IMR-90 (cell line): ENCODE measurements around the gene ASXL1. TPM values are rescaled to one million over a fixed set of nuclear protein-coding genes. Genes with fewer than 3 reads are reported as not detected.

Experiments used
- ATAC-seq: fragments of 200-7000 bp; cut with Tn5 transposase; 2 replicates; pipeline ENCODE4 v1.9.1; 2020; ENCODE audit warnings: low read depth, mild to moderate bottlenecking, moderate library complexity
- BruUV-seq: library from RNA; stranded (reverse); fragments of 400-500 nt; replicated peaks from 2 replicates; lab custom pipeline; 2021; lab: Mats Ljungman, UMichigan
- CTCF ChIA-PET: fragments of 300-600 bp; formaldehyde crosslinking; extraction: SDS; loops from one replicate; lab custom pipeline; 2021; ENCODE audit warnings: antibody characterized with exemption; lab: Yijun Ruan, JAX
- POLR2A ChIA-PET: fragments of 300-600 bp; sonication (Branson Sonifier 250); formaldehyde crosslinking; loops from one replicate; lab custom pipeline; 2022; ENCODE audit warnings: antibody characterized with exemption; ENCODE audit not compliant: unreplicated experiment; lab: Charles Lee
- DNase-seq: peaks from one replicate; pipeline ENCODE4 v3.0.0; 2013
- H2AFZ ChIP-seq: replicated peaks from 2 replicates; pipeline ENCODE3; 2013; ENCODE audit warnings: low read length, mild to moderate bottlenecking; ENCODE audit not compliant: poor library complexity
- H2AK5ac ChIP-seq: 2 replicates; pipeline ENCODE4 v1.6.1; 2013; ENCODE audit warnings: low read depth, low read length, inconsistent platforms
- H2AK9ac ChIP-seq: replicated peaks from 2 replicates; pipeline ENCODE3; 2013; ENCODE audit warnings: mild to moderate bottlenecking, low read depth, low read length, moderate library complexity; ENCODE audit not compliant: poor library complexity
- H2BK120ac ChIP-seq: 2 replicates; pipeline ENCODE4 v1.6.1; 2013; ENCODE audit warnings: low read depth, low read length, inconsistent platforms
- H2BK15ac ChIP-seq: 3 replicates; pipeline ENCODE4 v1.6.1; 2013; ENCODE audit warnings: low read depth, low read length, inconsistent platforms
- H2BK20ac ChIP-seq: 2 replicates; pipeline ENCODE4 v1.6.1; 2013; ENCODE audit warnings: low read depth, mild to moderate bottlenecking, inconsistent platforms, low read length, moderate library complexity
- H2BK5ac ChIP-seq: 2 replicates; pipeline ENCODE4 v1.6.1; 2013; ENCODE audit warnings: mild to moderate bottlenecking, low read depth, low read length, inconsistent platforms; ENCODE audit not compliant: poor library complexity, severe bottlenecking
- H3K14ac ChIP-seq: replicated peaks from 2 replicates; pipeline ENCODE4 v1.6.1; 2013; ENCODE audit warnings: low read depth, low read length, inconsistent platforms
- H3K18ac ChIP-seq: 2 replicates; pipeline ENCODE4 v1.6.1; 2013; ENCODE audit warnings: low read depth, low read length, control low read depth
- H3K23ac ChIP-seq: 2 replicates; pipeline ENCODE4 v1.6.1; 2013; ENCODE audit warnings: low read depth, low read length, inconsistent platforms
- H3K27ac ChIP-seq: 2 replicates; pipeline ENCODE4 v1.5.1; 2013; ENCODE audit warnings: mild to moderate bottlenecking, control low read depth, low read length; ENCODE audit not compliant: insufficient read depth
- H3K27me3 ChIP-seq: 2 replicates; pipeline ENCODE4 v1.6.1; 2013; ENCODE audit warnings: low read length; ENCODE audit not compliant: control insufficient read depth, insufficient read depth
- H3K36me3 ChIP-seq: 2 replicates; pipeline ENCODE4 v1.6.1; 2013; ENCODE audit warnings: low read length, mixed read lengths; ENCODE audit not compliant: control insufficient read depth, insufficient read depth
- H3K4ac ChIP-seq: 2 replicates; pipeline ENCODE4 v1.6.1; 2013; ENCODE audit warnings: low read depth, low read length, inconsistent platforms
- H3K4me1 ChIP-seq: 2 replicates; pipeline ENCODE4 v1.6.1; 2013; ENCODE audit warnings: low read length, mixed read lengths; ENCODE audit not compliant: control insufficient read depth, insufficient read depth
- H3K4me2 ChIP-seq: 2 replicates; pipeline ENCODE4 v1.6.1; 2013; ENCODE audit warnings: low read depth, mild to moderate bottlenecking, control low read depth, low read length, moderate library complexity
- H3K4me3 ChIP-seq: 2 replicates; pipeline ENCODE4 v1.5.1; 2013; ENCODE audit warnings: low read depth, mild to moderate bottlenecking, control low read depth, low read length, moderate library complexity; ENCODE audit not compliant: insufficient read depth
- H3K56ac ChIP-seq: 2 replicates; pipeline ENCODE4 v1.6.1; 2013; ENCODE audit warnings: low read length, inconsistent platforms; ENCODE audit not compliant: insufficient read depth; ENCODE audit errors: extremely low read depth
- H3K79me1 ChIP-seq, 2 experiments: 2 replicates each; pipeline ENCODE4 v1.6.1; 2013; ENCODE audit warnings: low read length in 2 of 2, inconsistent platforms in 1 of 2, low read depth in 1 of 2
- H3K9ac ChIP-seq: 2 replicates; pipeline ENCODE4 v1.6.1; 2013; ENCODE audit warnings: low read depth, low read length, control low read depth
- H3K9me1 ChIP-seq: 2 replicates; pipeline ENCODE4 v1.6.1; 2013; ENCODE audit warnings: low read length, inconsistent platforms; ENCODE audit not compliant: insufficient read depth
- H3K9me3 ChIP-seq: 2 replicates; pipeline ENCODE4 v1.6.1; 2013; ENCODE audit warnings: low read length; ENCODE audit not compliant: control insufficient read depth, insufficient read depth
- H4K20me1 ChIP-seq: 2 replicates; pipeline ENCODE4 v1.6.1; 2013; ENCODE audit warnings: low read length, inconsistent platforms; ENCODE audit not compliant: insufficient read depth
- H4K5ac ChIP-seq: 2 replicates; pipeline ENCODE4 v1.6.1; 2013; ENCODE audit warnings: mild to moderate bottlenecking, low read depth, low read length, control low read depth
- H4K8ac ChIP-seq, 2 experiments: 2 replicates each; pipeline ENCODE4 v1.6.1; 2013; ENCODE audit warnings: low read depth in 2 of 2, low read length in 2 of 2, control low read depth in 1 of 2, inconsistent platforms in 1 of 2
- H4K91ac ChIP-seq: 2 replicates; pipeline ENCODE4 v1.6.1; 2013; ENCODE audit warnings: low read depth, low read length, inconsistent platforms; ENCODE audit not compliant: insufficient read depth
- BHLHE40 ChIP-seq: fragments of 150-350 bp; IDR thresholded peaks from 2 replicates; pipeline ENCODE4 v1.6.1; 2016; ENCODE audit warnings: mild to moderate bottlenecking, low read depth, low read length
- CEBPB ChIP-seq: IDR thresholded peaks from 2 replicates; pipeline ENCODE4 v1.6.1; 2012; ENCODE audit warnings: low read depth, low read length, improper control_type of control experiment
- MAFK ChIP-seq: IDR thresholded peaks from 2 replicates; pipeline ENCODE4 v1.6.1; 2012; ENCODE audit warnings: low read depth, low read length, improper control_type of control experiment
- NFE2L2 ChIP-seq: fragments of 150-350 bp; IDR thresholded peaks from 2 replicates; pipeline ENCODE4 v1.6.1; 2016; ENCODE audit warnings: low read depth, mild to moderate bottlenecking, low read length
- RAD21 ChIP-seq: IDR thresholded peaks from 2 replicates; pipeline ENCODE4 v1.6.1; 2012; ENCODE audit warnings: low read length, improper control_type of control experiment
- WGBS, 2 experiments: methylation state at CpG; one replicate each; pipeline versions ENCODE4 v1.1.5 to v1.1.7; 2013; ENCODE audit warnings: missing lambda C conversion rate in 2 of 2; ENCODE audit not compliant: insufficient read length in 1 of 2; ENCODE audit errors: extremely low coverage in 2 of 2; 5-methylcytosine and 5-hydroxymethylcytosine counted together
- dilution Hi-C: fragments of 300-500 bp; cut with HindIII; formaldehyde crosslinking; loops from one replicate; pipeline ENCODE4 v1.14.3; 2018; ENCODE audit warnings: low sequenced_read_pairs; ENCODE audit not compliant: unreplicated experiment
- in situ Hi-C: fragments of 300-500 bp; cut with MboI; formaldehyde crosslinking; loops from 3 replicates; pipeline ENCODE4 v1.14.3; 2019; ENCODE audit warnings: low sequenced_read_pairs, inconsistent platforms, mixed read lengths
- intact Hi-C: fragments of 100-400 bp; cut with micrococcal nuclease; formaldehyde crosslinking; loops from 2 replicates; pipeline ENCODE4 v1.10.0; 2022
- polyA plus RNA-seq, 3 experiments: library from polyadenylated mRNA; depleted of rRNA; stranded (reverse); fragments of >200 nt; gene quantifications; 2 replicates each; pipeline ENCODE4 v1.2.3, GENCODE V29; 2012; ENCODE audit warnings: low replicate concordance in 1 of 3
- total RNA-seq: library from RNA; depleted of rRNA; stranded (reverse); fragments of >200 nt; gene quantifications from 2 replicates; pipeline ENCODE4 v1.2.3, GENCODE V29; 2012

ASXL1 gene
- total and polyA plus RNA-seq, 2 of the 4 experiments (the other 2 are of a cell fraction), result 29.9 to 37.1 TPM

- no peak overlapping the region for H3K23ac ChIP-seq
- H3K56ac ChIP-seq, result no peak overlapping the region
- ChIA-PET POLR2A (no interaction called here), CTCF (interaction anchor here (0.5 kb wide), 1 partner anchor 337 kb away, joined by 3 read pairs; no protein-coding TSS in a partner anchor)
- H3K27ac ChIP-seq, result no peak overlapping the region
- no peaks in the 10 kb centered on the region for H3K27me3 ChIP-seq
- no peak overlapping the region for H3K4me3 ChIP-seq
- peaks cover 35% of the 10 kb centered on the region for H4K20me1 ChIP-seq
- no peak overlapping the region for H2BK20ac ChIP-seq
- H4K5ac ChIP-seq, result no peak overlapping the region
- H3K9me1 ChIP-seq, result 0 out of 2 replicates have a peak, but pooled peaks cover 5% of the 10 kb centered on the region
- no peak overlapping the region for H2AK5ac ChIP-seq
- no TSS peak for BruUV-seq
- H2AK9ac ChIP-seq, result no peak overlapping the region
- H2BK15ac ChIP-seq, result no peak overlapping the region
- H2BK5ac ChIP-seq, result no peak overlapping the region
- H3K4me1 ChIP-seq, result peaks cover 7% of the 10 kb centered on the region
- H3K36me3 ChIP-seq, result peaks cover 71% of the 10 kb centered on the region
- H4K91ac ChIP-seq, result no peak overlapping the region
- no peaks in the 10 kb centered on the region for H3K9me3 ChIP-seq
- in situ Hi-C loops, result no loop called here
- no peak overlapping the region for H2AFZ ChIP-seq
- DNase-seq (no peak), ATAC-seq (no peak)
- H3K79me1 ChIP-seq, result peaks cover 30 to 36% of the 10 kb centered on the region in 2 experiments
- 97% methylated on average over 19 of the region's 24 CpGs; no CpG with 5 or more reads in 1 of the 2 experiments for WGBS, 2 experiments
- H3K4me2 ChIP-seq, result no peak overlapping the region
- TF ChIP-seq RAD21, result no peak
- no peak for TF ChIP-seq BHLHE40
- no peak for TF ChIP-seq MAFK
- TF ChIP-seq CEBPB, result no peak
- no peak for TF ChIP-seq NFE2L2
- dilution Hi-C loops, result no loop called here
- H2BK120ac ChIP-seq, result no peak overlapping the region
- H3K9ac ChIP-seq, result no peak overlapping the region
- H3K4ac ChIP-seq, result no peak overlapping the region
- H3K18ac ChIP-seq, result no peak overlapping the region
- H3K14ac ChIP-seq, result no peak overlapping the region
- intact Hi-C loops, result no loop called here
- no peak overlapping the region for H4K8ac ChIP-seq
Measured at GRCh38 chr20:32452776-32453466, 94.8 kb downstream of the ASXL1 start.
